Stimulated activated CD8-positive, alpha-beta memory T cell treated with anti-CD3 and anti-CD28 coated beads, Interleukin-12 subunit alpha, Interleukin-12 subunit beta, amount 100 ng/mL, for 1 hour (primary cell): Measurements from ENCODE around the gene KHK.

Source experiments
- DNase-seq: peaks from one replicate; pipeline ENCODE4 v3.0.0-alpha.2; 2020; ENCODE audit warnings: low read depth

The KHK gene

GRCh38 chr2:27127883-27128667, 41.5 kb downstream of the KHK start:
- DNase-seq: no peak

GRCh38 chr2:27128668-27129571, 42.3 kb downstream of the KHK start:
- DNase-seq: no peak

GRCh38 chr2:27130396-27130795, 43.8 kb downstream of the KHK start:
- DNase-seq: no peak

- DNase-seq: no peak
Measured at GRCh38 chr2:27131429-27131828, 44.9 kb downstream of the KHK start.

- no peak for DNase-seq
Measured at GRCh38 chr2:27133195-27133875, 46.8 kb downstream of the KHK start.

GRCh38 chr2:27133905-27134780, 47.6 kb downstream of the KHK start, which contains the start of gene PREB:
TSS of gene PREB (minus strand) at chr2:27134636. CDS start at chr2:27134421, 215 bp downstream.
- DNase-seq: peak; percentile 97

GRCh38 chr2:27134781-27135477, 48.4 kb downstream of the KHK start:
- DNase-seq: no peak

GRCh38 chr2:27135478-27135955, 48.9 kb downstream of the KHK start:
- no peak for DNase-seq

- no peak for DNase-seq
Measured at GRCh38 chr2:27136751-27137150, 50.2 kb downstream of the KHK start.

- DNase-seq: no peak
Measured at GRCh38 chr2:27137322-27137935, 50.9 kb downstream of the KHK start.

- no peak for DNase-seq
Measured at GRCh38 chr2:27138111-27138510, 51.5 kb downstream of the KHK start.

GRCh38 chr2:27139310-27139709, 52.7 kb downstream of the KHK start, which contains the start of gene PRR30:
TSS of gene PRR30 (minus strand) at chr2:27139410. CDS start at chr2:27138329, 1,081 bp downstream.
- DNase-seq: no peak

GRCh38 chr2:27143285-27143684, 56.7 kb downstream of the KHK start:
- no peak for DNase-seq

- no peak for DNase-seq
Measured at GRCh38 chr2:27145682-27146081, 59.1 kb downstream of the KHK start.

- no peak for DNase-seq
Measured at GRCh38 chr2:27147935-27148334, 61.4 kb downstream of the KHK start.

- DNase-seq: no peak
Measured at GRCh38 chr2:27148801-27149439, 62.3 kb downstream of the KHK start, which contains the start of gene TCF23. TSS of gene TCF23 (plus strand) at chr2:27149004. CDS start at chr2:27149134, 130 bp downstream.

GRCh38 chr2:27149570-27150405, 63.2 kb downstream of the KHK start:
- no peak for DNase-seq
